WTC11 (cell line): ENCODE results near the gene YIF1A.

ENCODE experiments used
- MXD4 ChIP-seq: fragments of 250-450 bp; sonication (Bioruptor Pico); IDR thresholded peaks from 2 replicates; pipeline ENCODE4 v1.8.0; 2021; ENCODE audit warnings: mild to moderate bottlenecking, moderate library complexity, borderline replicate concordance
- NFE2L1 ChIP-seq: sonication (generic); formaldehyde crosslinking; IDR thresholded peaks from 2 replicates; pipeline ENCODE4 v1.8.1; 2023; ENCODE audit warnings: missing genetic modification reagents
- RELA ChIP-seq: sonication (generic); formaldehyde crosslinking; IDR thresholded peaks from 2 replicates; pipeline ENCODE4 v1.8.1; 2022; ENCODE audit warnings: missing genetic modification reagents, mild to moderate bottlenecking, borderline replicate concordance
- SP1 ChIP-seq: sonication (generic); formaldehyde crosslinking; conservative IDR thresholded peaks from 2 replicates; pipeline ENCODE4 v1.8.1; 2022; ENCODE audit warnings: missing genetic modification reagents
- TF ChIP-seq, protein P1 (sequence below): fragments of 200-600 bp; IDR thresholded peaks from 2 replicates; pipeline ENCODE4 v1.8.0; 2022; ENCODE audit warnings: antibody characterized with exemption
- TF ChIP-seq, protein P2 (sequence below): sonication (generic); formaldehyde crosslinking; IDR thresholded peaks from 2 replicates; pipeline ENCODE4 v1.8.0; 2022; ENCODE audit warnings: mild to moderate bottlenecking, missing genetic modification reagents
- TF ChIP-seq, protein P3 (sequence below): sonication (generic); formaldehyde crosslinking; IDR thresholded peaks from 2 replicates; pipeline ENCODE4 v1.8.1; 2023; ENCODE audit warnings: mild to moderate bottlenecking, missing genetic modification reagents, moderate library complexity

DNA sequence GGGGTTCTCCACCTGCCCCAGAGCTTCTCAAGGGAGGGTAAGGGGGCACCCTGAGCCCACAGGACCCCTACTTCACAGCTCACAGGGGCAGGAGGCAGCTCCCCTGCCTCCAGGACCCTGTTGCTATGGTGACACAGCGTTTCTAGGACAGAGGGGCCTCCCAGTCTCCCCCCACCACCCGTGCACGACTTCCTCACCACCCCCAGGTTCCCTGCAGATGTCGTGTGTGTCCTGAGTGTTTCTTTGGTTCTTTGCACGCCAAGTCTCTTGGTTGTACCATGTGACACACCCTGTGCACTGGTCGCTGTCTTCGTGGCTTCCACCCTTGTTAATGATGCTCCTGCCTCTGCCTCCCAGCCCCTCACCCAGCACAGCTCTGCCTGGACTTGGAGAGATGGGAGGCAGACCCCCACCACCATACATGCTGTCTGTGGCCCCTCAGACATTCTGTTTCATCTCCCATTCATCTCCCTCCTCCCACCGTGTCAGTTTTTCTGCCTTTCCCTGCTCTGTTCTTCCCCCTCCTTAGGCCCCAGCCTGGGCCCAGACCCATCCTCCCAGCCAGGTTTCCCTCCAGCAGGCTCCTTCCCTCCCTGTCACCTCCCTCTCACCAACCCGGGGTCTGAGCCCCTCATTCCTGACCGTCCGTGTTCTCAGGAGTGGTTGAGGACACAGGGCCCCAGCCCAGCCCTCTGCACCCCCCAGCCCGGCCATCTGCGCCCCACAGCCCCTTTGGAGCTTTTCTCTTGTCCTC lies 45.0 kb downstream of the YIF1A start:
- TF ChIP-seq, protein P1, sequence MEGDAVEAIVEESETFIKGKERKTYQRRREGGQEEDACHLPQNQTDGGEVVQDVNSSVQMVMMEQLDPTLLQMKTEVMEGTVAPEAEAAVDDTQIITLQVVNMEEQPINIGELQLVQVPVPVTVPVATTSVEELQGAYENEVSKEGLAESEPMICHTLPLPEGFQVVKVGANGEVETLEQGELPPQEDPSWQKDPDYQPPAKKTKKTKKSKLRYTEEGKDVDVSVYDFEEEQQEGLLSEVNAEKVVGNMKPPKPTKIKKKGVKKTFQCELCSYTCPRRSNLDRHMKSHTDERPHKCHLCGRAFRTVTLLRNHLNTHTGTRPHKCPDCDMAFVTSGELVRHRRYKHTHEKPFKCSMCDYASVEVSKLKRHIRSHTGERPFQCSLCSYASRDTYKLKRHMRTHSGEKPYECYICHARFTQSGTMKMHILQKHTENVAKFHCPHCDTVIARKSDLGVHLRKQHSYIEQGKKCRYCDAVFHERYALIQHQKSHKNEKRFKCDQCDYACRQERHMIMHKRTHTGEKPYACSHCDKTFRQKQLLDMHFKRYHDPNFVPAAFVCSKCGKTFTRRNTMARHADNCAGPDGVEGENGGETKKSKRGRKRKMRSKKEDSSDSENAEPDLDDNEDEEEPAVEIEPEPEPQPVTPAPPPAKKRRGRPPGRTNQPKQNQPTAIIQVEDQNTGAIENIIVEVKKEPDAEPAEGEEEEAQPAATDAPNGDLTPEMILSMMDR = no peak
- TF ChIP-seq MXD4 (CRISPR knock-in tag) = no peak
- TF ChIP-seq, protein P2, sequence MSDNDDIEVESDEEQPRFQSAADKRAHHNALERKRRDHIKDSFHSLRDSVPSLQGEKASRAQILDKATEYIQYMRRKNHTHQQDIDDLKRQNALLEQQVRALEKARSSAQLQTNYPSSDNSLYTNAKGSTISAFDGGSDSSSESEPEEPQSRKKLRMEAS (CRISPR knock-in tag) = no peak
- no peak for TF ChIP-seq NFE2L1 (CRISPR knock-in tag)
- TF ChIP-seq, protein P3, sequence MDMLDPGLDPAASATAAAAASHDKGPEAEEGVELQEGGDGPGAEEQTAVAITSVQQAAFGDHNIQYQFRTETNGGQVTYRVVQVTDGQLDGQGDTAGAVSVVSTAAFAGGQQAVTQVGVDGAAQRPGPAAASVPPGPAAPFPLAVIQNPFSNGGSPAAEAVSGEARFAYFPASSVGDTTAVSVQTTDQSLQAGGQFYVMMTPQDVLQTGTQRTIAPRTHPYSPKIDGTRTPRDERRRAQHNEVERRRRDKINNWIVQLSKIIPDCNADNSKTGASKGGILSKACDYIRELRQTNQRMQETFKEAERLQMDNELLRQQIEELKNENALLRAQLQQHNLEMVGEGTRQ (CRISPR knock-in tag) = no peak
- no peak for TF ChIP-seq SP1 (CRISPR knock-in tag)
- TF ChIP-seq RELA (CRISPR knock-in tag) = no peak
